Measurements from ENCODE around the gene MOB3A.

- TF ChIP-seq CREM (IDR thresholded peaks at IDR 0.05; ENCODE audit: low read depth) (no peak), NR1H2 (CRISPR knock-in tag; IDR thresholded peaks at IDR 0.05) (no peak), JUN (IDR thresholded peaks at IDR 0.05; ENCODE audit: borderline replicate concordance, low read depth, low read length) (no peak), JUN (CRISPR knock-in tag; IDR thresholded peaks at IDR 0.05; ENCODE audit: borderline replicate concordance) (no peak), ZFP1 (CRISPR knock-in tag; IDR thresholded peaks at IDR 0.05) (no peak), SIN3B (IDR thresholded peaks at IDR 0.05; ENCODE audit: low read depth) (no peak), CTCF (IDR thresholded peaks at IDR 0.05 in 2 of 3, conservative IDR thresholded peaks at IDR 0.05 in 1 of 3; ENCODE audit: insufficient read depth in 2 of 3, low read depth in 1 of 3, low read length in 3 of 3) (no peak)
Measured at GRCh38 chr19:2097886-2098327, 1.8 kb upstream of the MOB3A start.

All from K562 (cell line).